GM18507 (cell line): ENCODE results near the gene IRF1.
A peak's percentile ranks its signal among the peaks of the same experiment; 100 is the strongest.

ENCODE experiments used
- DNase-seq: peaks from one replicate; pipeline ENCODE4 v3.0.0; 2011; ENCODE audit warnings: low read depth; ENCODE audit not compliant: insufficient read length; ENCODE audit errors: extremely low spot score
- FAIRE-seq: peaks from 2 replicates; lab custom pipeline; 2011; peaks lifted over from hg19 to GRCh38; lab: Jason Lieb, UNC

Gene IRF1

GRCh38 chr5:132466433-132467286 is 23.9 kb downstream of the IRF1 start:
- peak; percentile 99 for FAIRE-seq

GRCh38 chr5:132465059-132465707 is 25.4 kb downstream of the IRF1 start:
- DNase-seq: no peak
- no peak for FAIRE-seq

More at GRCh38 chr5:132466433-132467286, 23.9 kb downstream of the IRF1 start:
- peak; percentile 60 for DNase-seq

GRCh38 chr5:132464156-132464939 is 26.2 kb downstream of the IRF1 start:
- DNase-seq (no peak), FAIRE-seq (peak; percentile 69)

- FAIRE-seq: no peak
- DNase-seq: no peak
Observed at GRCh38 chr5:132463811-132464155, 26.8 kb downstream of the IRF1 start.

- DNase-seq (no peak), FAIRE-seq (no peak)
Observed at GRCh38 chr5:132462856-132463745, 27.5 kb downstream of the IRF1 start.

GRCh38 chr5:132462333-132462732 is 28.2 kb downstream of the IRF1 start:
- no peak for DNase-seq

GRCh38 chr5:132461569-132462070 is 29.0 kb downstream of the IRF1 start:
- FAIRE-seq (no peak), DNase-seq (no peak)

More at GRCh38 chr5:132462333-132462732, 28.2 kb downstream of the IRF1 start:
- FAIRE-seq: no peak

- DNase-seq (no peak), FAIRE-seq (no peak)
Observed at GRCh38 chr5:132460846-132461568, 29.6 kb downstream of the IRF1 start.

- FAIRE-seq (peak; percentile 46), DNase-seq (no peak)
Observed at GRCh38 chr5:132459983-132460838, 30.4 kb downstream of the IRF1 start.

- FAIRE-seq: no peak
- DNase-seq: no peak
Observed at GRCh38 chr5:132459031-132459982, 31.3 kb downstream of the IRF1 start.

GRCh38 chr5:132458651-132459030 is 31.9 kb downstream of the IRF1 start:
- FAIRE-seq: peak; percentile 86

GRCh38 chr5:132458226-132458560 is 32.4 kb downstream of the IRF1 start:
- FAIRE-seq (no peak), DNase-seq (no peak)

More at GRCh38 chr5:132458651-132459030, 31.9 kb downstream of the IRF1 start:
- DNase-seq: no peak

GRCh38 chr5:132457371-132458225 is 33.0 kb downstream of the IRF1 start:
- peak; percentile 51 for FAIRE-seq
- no peak for DNase-seq

GRCh38 chr5:132456987-132457361 is 33.6 kb downstream of the IRF1 start:
- FAIRE-seq: no peak
- no peak for DNase-seq

GRCh38 chr5:132456296-132456986 is 34.1 kb downstream of the IRF1 start:
- peak; percentile 47 for DNase-seq
- FAIRE-seq: peak; percentile 92
